Mesothelial cell of epicardium (in vitro differentiated cells): Measurements from ENCODE around the gene PTPN1. TPM values are rescaled to one million over a fixed set of nuclear protein-coding genes. Genes with fewer than 3 reads are reported as not detected.

ENCODE experiments used
- DNase-seq, 2 experiments: peaks; one replicate each; pipeline ENCODE4 v3.0.0; 2021; ENCODE audit warnings: low spot score in 2 of 2; ENCODE audit not compliant: unreplicated experiment in 2 of 2
- H3K27ac Mint-ChIP-seq: 2 replicates; pipeline ENCODE4 v1.8.0; 2021; ENCODE audit warnings: mixed read lengths
- H3K27me3 Mint-ChIP-seq: 2 replicates; pipeline ENCODE4 v1.8.0; 2021; ENCODE audit warnings: low read depth, mixed read lengths
- H3K36me3 Mint-ChIP-seq: 2 replicates; pipeline ENCODE4 v1.8.0; 2021; ENCODE audit warnings: mixed read lengths
- H3K4me1 Mint-ChIP-seq: 2 replicates; pipeline ENCODE4 v1.8.0; 2021; ENCODE audit warnings: mixed read lengths
- H3K4me3 Mint-ChIP-seq: 2 replicates; pipeline ENCODE4 v1.8.0; 2021; ENCODE audit warnings: mild to moderate bottlenecking, moderate library complexity, mixed read lengths
- H3K9me3 Mint-ChIP-seq: 2 replicates; pipeline ENCODE4 v1.8.0; 2021; ENCODE audit warnings: mixed read lengths
- total RNA-seq: library from RNA; stranded (reverse); gene quantifications from 3 replicates; pipeline ENCODE4 v1.2.1, GENCODE V29; 2021
- TF ChIP-seq, protein P1 (sequence below): fragments of 200-600 bp; sonication (generic); IDR thresholded peaks from one replicate; pipeline ENCODE4 v1.5.0; 2021; ENCODE audit warnings: antibody characterized with exemption; ENCODE audit not compliant: unreplicated experiment

The PTPN1 gene
- total RNA-seq, 1 donor from 2014 or later, result 27.7 TPM

- Mint-ChIP-seq H3K9me3 (no peaks in the 10 kb centered on the region), H3K27ac (no peak overlapping the region), H3K27me3 (no peaks in the 10 kb centered on the region), H3K36me3 (peaks cover 5% of the 10 kb centered on the region), H3K4me3 (no peak overlapping the region), H3K4me1 (peaks cover 5% of the 10 kb centered on the region)
- TF ChIP-seq, protein P1, sequence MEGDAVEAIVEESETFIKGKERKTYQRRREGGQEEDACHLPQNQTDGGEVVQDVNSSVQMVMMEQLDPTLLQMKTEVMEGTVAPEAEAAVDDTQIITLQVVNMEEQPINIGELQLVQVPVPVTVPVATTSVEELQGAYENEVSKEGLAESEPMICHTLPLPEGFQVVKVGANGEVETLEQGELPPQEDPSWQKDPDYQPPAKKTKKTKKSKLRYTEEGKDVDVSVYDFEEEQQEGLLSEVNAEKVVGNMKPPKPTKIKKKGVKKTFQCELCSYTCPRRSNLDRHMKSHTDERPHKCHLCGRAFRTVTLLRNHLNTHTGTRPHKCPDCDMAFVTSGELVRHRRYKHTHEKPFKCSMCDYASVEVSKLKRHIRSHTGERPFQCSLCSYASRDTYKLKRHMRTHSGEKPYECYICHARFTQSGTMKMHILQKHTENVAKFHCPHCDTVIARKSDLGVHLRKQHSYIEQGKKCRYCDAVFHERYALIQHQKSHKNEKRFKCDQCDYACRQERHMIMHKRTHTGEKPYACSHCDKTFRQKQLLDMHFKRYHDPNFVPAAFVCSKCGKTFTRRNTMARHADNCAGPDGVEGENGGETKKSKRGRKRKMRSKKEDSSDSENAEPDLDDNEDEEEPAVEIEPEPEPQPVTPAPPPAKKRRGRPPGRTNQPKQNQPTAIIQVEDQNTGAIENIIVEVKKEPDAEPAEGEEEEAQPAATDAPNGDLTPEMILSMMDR, result no peak
- DNase-seq, result no peak
These were observed 37.8 kb downstream of the PTPN1 start for GRCh38 chr20:50547964-50548363.

GRCh38 chr20:50548396-50548795 is 38.2 kb downstream of the PTPN1 start:
- Mint-ChIP-seq H3K9me3 (no peaks in the 10 kb centered on the region), H3K27me3 (no peaks in the 10 kb centered on the region), H3K27ac (no peak overlapping the region), H3K4me3 (no peak overlapping the region), H3K4me1 (peaks cover 5% of the 10 kb centered on the region), H3K36me3 (peaks cover 5% of the 10 kb centered on the region)
- DNase-seq, result no peak
- TF ChIP-seq, protein P1, result no peak

- TF ChIP-seq, protein P1, result no peak
- no peak for DNase-seq
- peaks cover 4% of the 10 kb centered on the region for H3K36me3 Mint-ChIP-seq
- no peaks in the 10 kb centered on the region for H3K27me3 Mint-ChIP-seq
- peaks cover 5% of the 10 kb centered on the region for H3K4me1 Mint-ChIP-seq
- H3K4me3 Mint-ChIP-seq, result no peak overlapping the region
- no peak overlapping the region for H3K27ac Mint-ChIP-seq
- no peaks in the 10 kb centered on the region for H3K9me3 Mint-ChIP-seq
These were observed 40.3 kb downstream of the PTPN1 start for GRCh38 chr20:50550531-50550930.

DNA sequence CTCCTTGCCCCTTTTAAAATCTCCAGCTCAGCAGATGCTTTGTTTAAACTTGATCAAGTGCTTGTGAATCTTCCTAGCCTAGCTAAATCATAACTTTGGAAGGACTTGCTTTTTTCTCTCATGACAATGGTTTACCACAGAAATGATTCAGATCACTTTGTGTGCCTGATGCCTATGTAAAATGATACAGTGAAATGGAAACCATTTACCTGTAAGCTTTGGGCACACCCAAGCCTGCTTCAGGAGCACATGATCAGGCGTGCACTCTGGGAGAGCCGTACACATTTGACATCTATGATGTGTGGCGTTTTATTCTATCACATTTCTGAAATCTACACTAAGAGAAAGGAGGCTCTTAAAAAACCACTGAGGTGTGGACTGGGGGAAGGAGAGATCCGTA is 41.1 kb downstream of the PTPN1 start:
- Mint-ChIP-seq H3K9me3 (no peaks in the 10 kb centered on the region), H3K27me3 (no peaks in the 10 kb centered on the region), H3K27ac (no peak overlapping the region), H3K4me1 (peaks cover 5% of the 10 kb centered on the region), H3K36me3 (peaks cover 6% of the 10 kb centered on the region), H3K4me3 (no peak overlapping the region)
- no peak for DNase-seq
- TF ChIP-seq, protein P1, result no peak

DNA sequence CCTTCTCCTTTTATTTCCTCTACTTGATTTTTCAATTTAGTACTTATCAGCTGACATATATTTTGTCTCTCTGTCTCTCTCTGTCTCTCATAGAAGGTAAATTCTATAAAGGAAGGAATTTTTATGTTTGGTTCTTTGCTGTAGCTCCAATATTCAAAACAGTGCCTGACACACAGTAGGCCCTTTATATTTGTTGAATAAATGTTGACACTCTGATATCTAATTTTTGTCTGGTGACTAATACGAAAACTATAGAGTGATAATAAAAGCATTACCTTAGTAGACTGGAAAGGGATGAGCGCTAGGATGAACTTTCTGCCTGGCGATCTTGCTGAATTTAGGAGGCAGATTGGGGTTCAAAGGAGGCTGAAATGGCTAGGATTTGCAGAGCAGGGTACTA is 42.8 kb downstream of the PTPN1 start:
- peaks cover 6% of the 10 kb centered on the region for H3K36me3 Mint-ChIP-seq
- no peak overlapping the region for H3K4me3 Mint-ChIP-seq
- H3K27me3 Mint-ChIP-seq, result no peaks in the 10 kb centered on the region

More for the DNA sequence above, 42.8 kb downstream of the PTPN1 start:
- DNase-seq, result no peak
- no peak overlapping the region for H3K27ac Mint-ChIP-seq
- TF ChIP-seq, protein P1, result no peak
- H3K4me1 Mint-ChIP-seq, result peaks cover 5% of the 10 kb centered on the region
- H3K9me3 Mint-ChIP-seq, result no peaks in the 10 kb centered on the region
